Muscle of back (tissue), 11 donors: ENCODE measurements around the gene RILPL1. TPM values are rescaled to one million over a fixed set of nuclear protein-coding genes. Genes with fewer than 3 reads are reported as not detected.
"Not testable (repeated sequence)": the region's sequence is repeated elsewhere in the genome, so short reads cannot be mapped to it uniquely, and the experiment has no call there.

ENCODE experiments used
- DNase-seq, 3 donors: peaks; one replicate each; pipeline versions ENCODE4 v3.0.0 to v3.0.0-alpha.2; 2013
- polyA plus RNA-seq, 10 donors: library from polyadenylated mRNA; unstranded; fragments of 120-200 nt; gene quantifications; one replicate each; pipeline ENCODE4 v1.2.1, GENCODE V29; 2013; ENCODE audit not compliant: insufficient read length in 10 of 10

RILPL1 gene
- polyA plus RNA-seq, 10 donors: 27.0 to 36.1 (median 28.9) TPM

GRCh38 chr12:123532019-123532418, 1.5 kb downstream of the RILPL1 start:
- DNase-seq: peak; percentile 14 to 33 (median 25)

DNA sequence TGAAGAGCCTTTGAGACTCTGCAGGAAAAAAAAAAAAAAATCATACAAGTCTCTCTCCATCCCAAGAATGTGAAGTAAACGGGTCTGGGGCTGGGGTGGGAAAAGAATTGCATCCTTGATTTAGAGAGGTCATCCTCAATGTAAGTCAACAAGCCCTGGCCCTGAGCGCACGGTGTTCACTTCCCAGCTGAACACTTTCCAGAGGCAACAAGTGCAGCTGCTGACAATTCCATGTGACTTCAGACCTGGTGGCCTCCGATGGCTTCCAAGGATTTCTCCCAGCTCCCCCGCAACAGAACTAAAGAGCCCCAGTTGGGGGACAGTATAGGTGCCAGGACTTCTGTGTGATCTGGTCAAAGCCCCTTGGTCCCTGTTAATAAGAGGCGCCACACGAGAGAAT, 2.4 kb downstream of the RILPL1 start:
- peak in 2 of 3 donors; percentile 6 to 21 for DNase-seq

DNA sequence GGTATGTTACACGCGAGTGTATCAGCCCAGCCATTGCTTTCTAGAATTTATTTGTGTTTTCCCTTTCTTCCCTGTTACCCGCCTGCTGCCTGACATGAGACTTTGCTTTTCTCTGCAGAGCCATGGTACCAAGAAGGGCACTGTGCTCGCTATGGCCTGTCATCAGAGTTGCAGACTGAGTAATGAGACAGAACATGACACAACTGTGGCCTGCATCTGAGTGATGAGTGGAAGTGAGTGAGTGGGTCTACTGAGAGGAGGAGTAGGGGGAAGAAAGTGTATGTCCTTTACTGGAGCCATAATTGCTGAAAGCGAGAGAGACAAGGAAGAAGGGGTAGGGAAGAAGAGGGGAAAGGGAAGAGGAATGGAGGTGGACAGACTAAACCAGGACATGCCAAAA, 2.9 kb downstream of the RILPL1 start:
- DNase-seq: no peak

GRCh38 chr12:123529686-123530085, 3.8 kb downstream of the RILPL1 start:
- no peak for DNase-seq

DNA sequence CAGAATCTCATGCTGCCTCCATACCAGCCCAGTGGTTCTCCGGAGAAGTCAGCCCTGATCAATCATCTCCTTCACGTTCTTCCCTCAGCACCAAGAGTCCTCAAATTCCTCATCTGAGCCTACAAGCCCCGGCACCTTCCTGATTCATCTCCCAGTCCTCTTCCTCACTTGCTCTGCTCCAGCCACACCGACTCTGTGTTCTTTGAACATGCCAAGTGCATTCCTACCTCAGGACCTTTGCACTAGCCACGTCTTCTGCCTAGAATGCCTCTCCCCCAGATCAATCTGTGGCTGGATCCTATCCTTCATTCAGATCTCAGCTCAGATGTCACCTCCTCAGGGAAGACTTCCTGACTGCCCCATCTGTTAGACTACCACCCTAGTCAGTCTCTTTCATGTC, 4.7 kb downstream of the RILPL1 start:
- DNase-seq: no peak

- DNase-seq: no peak
These were observed 6.9 kb downstream of the RILPL1 start for GRCh38 chr12:123526542-123527080.

GRCh38 chr12:123524378-123524777, 9.1 kb downstream of the RILPL1 start:
- no peak for DNase-seq

DNA sequence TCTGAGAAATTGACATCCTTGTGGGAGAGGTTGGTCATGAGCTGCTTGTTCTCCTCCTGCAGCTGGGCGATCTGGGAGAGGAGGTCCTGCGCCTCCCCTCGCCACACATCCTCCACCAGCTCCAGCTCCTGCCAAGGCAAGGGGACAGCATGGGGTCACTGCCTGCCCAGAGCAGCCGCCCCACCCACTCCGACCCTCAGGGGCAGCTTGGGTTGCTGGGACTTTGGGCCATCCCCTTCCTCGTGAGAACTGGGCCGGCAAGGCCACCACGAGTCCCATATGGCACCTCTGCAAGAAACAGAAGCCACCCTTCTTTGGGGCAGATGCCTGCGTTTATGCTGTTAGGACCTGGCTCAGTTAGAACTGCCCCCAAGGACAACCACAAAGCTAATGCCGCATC, 10.0 kb downstream of the RILPL1 start:
- DNase-seq: no peak

DNA sequence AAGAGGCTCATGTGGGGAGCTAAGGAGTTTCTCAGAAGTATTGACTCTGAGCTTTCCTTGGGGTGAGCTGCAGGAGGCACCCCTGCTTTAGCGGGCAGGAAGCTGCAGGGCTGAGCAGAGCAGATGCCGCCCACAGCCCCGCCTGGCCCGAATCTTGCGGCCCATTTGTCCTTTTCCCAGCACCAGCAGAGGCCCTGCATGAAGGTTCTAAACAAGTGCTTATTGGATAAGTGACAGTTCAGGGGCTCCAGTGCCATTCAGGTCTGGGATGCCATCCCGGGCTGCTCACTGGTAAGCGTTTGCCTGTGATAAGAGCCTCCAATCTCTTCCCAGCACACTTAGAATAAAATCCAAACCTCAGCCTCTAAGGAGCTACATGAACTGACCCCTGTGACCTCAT, 11.4 kb downstream of the RILPL1 start:
- no peak for DNase-seq

GRCh38 chr12:123520567-123521474, 12.7 kb downstream of the RILPL1 start:
- no peak for DNase-seq

DNA sequence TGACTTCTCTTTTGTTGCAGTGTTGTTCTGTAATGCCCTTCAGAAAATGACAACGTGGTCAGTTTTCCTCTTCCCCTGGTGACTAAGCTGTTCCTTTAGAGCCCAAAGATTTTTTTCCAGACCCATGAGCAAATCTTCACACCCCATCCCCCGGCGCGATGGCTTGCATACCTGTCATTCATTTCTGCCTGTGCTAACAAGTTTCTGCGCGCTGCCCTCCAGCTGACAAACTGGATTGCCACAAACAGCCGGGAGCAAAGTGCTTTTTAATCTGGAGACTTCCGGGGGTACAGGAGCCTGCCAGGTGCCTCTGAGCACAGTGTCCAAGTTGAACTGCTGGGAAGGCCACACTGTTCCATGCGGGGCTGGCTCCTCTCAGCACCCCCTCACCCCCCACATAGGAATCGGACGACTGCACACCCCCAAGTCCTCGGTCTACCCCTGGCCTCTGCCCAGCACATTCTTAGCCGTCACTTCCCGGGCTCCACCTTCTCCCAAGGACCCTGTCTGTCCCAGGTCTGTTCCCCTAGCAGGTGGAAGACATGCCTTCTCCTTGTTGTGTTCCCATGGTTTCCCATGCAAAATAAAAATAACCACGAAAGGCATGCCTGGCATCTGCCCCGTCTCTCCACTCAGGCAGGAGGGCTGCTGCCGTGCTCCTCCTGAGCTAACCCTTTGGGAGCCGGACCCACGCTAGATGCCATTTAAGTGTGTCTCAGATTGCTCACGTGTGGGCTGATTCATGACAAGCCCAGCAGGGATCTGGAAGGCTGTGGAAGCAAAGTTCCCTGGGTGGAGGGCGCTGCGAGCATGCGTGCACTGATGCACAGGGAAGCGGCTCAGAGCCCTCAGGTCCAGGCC, 14.1 kb downstream of the RILPL1 start:
- DNase-seq: peak in 2 of 3 donors; percentile 21 to 36

GRCh38 chr12:123516216-123516780, 17.2 kb downstream of the RILPL1 start:
- no peak for DNase-seq

DNA sequence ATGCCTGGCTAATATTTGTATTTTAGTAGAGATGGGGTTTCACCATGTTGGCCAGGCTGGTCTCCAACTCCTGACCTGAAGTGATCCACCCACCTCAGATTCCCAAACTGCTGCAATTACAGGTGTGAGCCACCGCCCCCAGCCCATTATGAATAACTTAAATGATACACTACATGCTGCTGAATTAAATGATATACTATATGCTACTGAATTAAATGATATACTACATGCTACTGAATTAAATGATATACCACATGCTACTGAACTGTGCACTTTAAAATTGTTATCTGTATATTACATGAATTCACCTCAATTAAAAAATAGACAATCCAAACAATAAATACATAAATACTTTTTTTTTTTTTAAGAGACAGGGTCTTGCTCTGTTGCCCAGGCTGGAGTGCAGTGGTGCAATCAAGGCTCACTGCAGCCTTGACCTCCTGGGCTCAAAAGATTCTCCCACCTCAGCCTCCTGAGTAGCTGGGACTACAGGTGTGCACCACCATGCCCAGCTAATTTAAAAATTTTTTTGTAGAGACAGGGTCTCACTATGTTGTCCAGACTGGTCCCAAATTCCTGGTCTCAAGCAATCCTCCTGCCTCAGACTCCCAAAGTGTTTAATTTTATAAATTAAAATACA, 18.8 kb downstream of the RILPL1 start:
- not testable (repeated sequence) for DNase-seq

- no peak for DNase-seq
These were observed 19.7 kb downstream of the RILPL1 start for GRCh38 chr12:123513805-123514204.

GRCh38 chr12:123512838-123513665, 20.5 kb downstream of the RILPL1 start:
- no peak for DNase-seq

- no peak for DNase-seq
These were observed 26.7 kb downstream of the RILPL1 start for GRCh38 chr12:123506843-123507236.

GRCh38 chr12:123506059-123506842, 27.3 kb downstream of the RILPL1 start:
- no peak for DNase-seq

- DNase-seq: no peak
These were observed 31.3 kb downstream of the RILPL1 start for GRCh38 chr12:123502163-123502704.

DNA sequence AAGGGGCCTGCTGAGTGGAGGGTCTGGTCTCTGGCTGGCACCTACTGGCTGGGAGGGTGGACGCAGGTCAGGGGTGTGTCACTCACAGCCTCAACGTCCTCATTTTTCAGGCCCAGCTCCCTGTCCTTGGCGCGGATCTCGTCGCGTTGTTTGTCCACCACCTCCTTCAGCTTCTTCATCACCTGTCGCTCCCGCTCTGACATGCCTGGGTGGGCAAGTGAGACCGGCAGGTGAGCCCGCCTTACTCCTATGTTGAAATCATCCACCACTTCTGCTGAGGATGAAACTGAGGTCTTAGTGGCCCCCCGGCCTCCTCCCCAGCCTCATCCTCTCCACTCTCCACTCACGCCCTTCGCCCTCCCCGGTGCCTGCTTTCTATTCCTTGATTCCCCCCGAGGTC, 34.2 kb downstream of the RILPL1 start:
- DNase-seq: no peak
